ENCODE results near the gene ACTL6B. TPM values are rescaled to one million over a fixed set of nuclear protein-coding genes. Genes with fewer than 3 reads are reported as not detected.

ACTL6B gene
- polyA plus RNA-seq, 1 of the 3 experiments (the other 2 are of a cell fraction) = 0.67 TPM

DNA sequence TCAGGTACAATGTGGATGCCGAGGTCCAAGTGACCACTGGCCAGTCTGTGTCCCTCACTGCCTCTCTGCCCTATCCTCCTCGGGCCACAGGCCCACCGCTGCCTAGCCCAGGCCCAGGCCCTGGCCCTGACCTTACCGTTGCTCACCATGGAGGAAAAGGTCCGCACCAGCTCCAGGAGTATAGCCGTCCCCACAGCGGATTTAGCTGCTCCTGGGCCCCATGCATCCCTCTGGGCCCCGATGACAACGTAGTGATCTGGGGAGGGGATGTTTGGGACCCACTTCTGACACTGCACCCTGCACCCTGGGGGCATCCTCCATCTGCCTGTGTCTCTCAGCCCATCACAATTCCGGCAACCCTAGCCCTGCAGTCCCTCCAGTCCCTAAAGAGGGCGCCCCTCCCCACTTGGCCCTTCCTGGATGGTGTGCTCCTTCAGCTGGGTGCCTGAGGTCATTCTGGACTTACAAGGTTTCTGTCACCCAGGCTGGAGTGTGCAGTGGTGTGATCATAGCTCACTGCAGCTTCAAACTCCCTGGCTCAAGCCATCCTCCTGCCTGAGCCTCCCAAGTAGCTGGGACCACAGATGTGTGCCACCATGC lies 27.0 kb downstream of the ACTL6B start:
- DNase-seq = peak; percentile 86
- no peaks in the 10 kb centered on the region for H3K9me2 ChIP-seq
- POLR2A ChIA-PET = interaction anchor here (0.5 to 1.3 kb wide), 5 partner anchors 16 to 51 kb away, joined by 3 read pairs; no protein-coding TSS in a partner anchor
- no peaks in the 10 kb centered on the region for H3K27me3 ChIP-seq (ENCODE audit: insufficient read depth)
- H3K36me3 ChIP-seq (replicated peaks in 1 of 2; ENCODE audit: control insufficient read depth in 1 of 2, insufficient read depth in 2 of 2, low read length in 1 of 2) = no peaks in the 10 kb centered on the region
- H3K9ac ChIP-seq = no peak overlapping the region
- H3K27ac ChIP-seq (ENCODE audit: low read depth in 2 of 2, low read length in 1 of 2) = no peak overlapping the region
- H4K20me1 ChIP-seq (ENCODE audit: insufficient read depth) = no peaks in the 10 kb centered on the region
- no peaks in the 10 kb centered on the region for H3K9me3 ChIP-seq
- TF ChIP-seq SMC3 (IDR thresholded peaks at IDR 0.05; ENCODE audit: low read depth, low read length) (0 out of 2 replicates have a peak, but pooled peaks have one; percentile 12), RAD21 (IDR thresholded peaks at IDR 0.05; ENCODE audit: low read length) (peak; percentile 53)
- TF ChIP-seq, protein P1, sequence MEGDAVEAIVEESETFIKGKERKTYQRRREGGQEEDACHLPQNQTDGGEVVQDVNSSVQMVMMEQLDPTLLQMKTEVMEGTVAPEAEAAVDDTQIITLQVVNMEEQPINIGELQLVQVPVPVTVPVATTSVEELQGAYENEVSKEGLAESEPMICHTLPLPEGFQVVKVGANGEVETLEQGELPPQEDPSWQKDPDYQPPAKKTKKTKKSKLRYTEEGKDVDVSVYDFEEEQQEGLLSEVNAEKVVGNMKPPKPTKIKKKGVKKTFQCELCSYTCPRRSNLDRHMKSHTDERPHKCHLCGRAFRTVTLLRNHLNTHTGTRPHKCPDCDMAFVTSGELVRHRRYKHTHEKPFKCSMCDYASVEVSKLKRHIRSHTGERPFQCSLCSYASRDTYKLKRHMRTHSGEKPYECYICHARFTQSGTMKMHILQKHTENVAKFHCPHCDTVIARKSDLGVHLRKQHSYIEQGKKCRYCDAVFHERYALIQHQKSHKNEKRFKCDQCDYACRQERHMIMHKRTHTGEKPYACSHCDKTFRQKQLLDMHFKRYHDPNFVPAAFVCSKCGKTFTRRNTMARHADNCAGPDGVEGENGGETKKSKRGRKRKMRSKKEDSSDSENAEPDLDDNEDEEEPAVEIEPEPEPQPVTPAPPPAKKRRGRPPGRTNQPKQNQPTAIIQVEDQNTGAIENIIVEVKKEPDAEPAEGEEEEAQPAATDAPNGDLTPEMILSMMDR (IDR thresholded peaks at IDR 0.05) = peak; percentile 56
- TF ChIP-seq, protein P2, sequence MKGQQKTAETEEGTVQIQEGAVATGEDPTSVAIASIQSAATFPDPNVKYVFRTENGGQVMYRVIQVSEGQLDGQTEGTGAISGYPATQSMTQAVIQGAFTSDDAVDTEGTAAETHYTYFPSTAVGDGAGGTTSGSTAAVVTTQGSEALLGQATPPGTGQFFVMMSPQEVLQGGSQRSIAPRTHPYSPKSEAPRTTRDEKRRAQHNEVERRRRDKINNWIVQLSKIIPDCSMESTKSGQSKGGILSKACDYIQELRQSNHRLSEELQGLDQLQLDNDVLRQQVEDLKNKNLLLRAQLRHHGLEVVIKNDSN (IDR thresholded peaks at IDR 0.05; ENCODE audit: borderline replicate concordance, low read depth) = no peak
- H3K4me3 ChIP-seq (ENCODE audit: low read depth in 2 of 2, low read length in 1 of 2) = no peak overlapping the region
- H3K4me2 ChIP-seq = no peak overlapping the region
- H2AFZ ChIP-seq (ENCODE audit: low read depth) = no peak overlapping the region
- peaks cover 13% of the 10 kb centered on the region for H3F3A ChIP-seq (replicated peaks; ENCODE audit: insufficient read depth)
- CTCF ChIA-PET = interaction anchor here (0.9 to 9.0 kb wide), 20 partner anchors 9 to 96 kb away, joined by 3 to 101 read pairs (median 4); partner anchors contain the start of genes ACTL6B, EPO, GNB2 and MOSPD3
- H3K79me2 ChIP-seq (ENCODE audit: insufficient read depth) = no peaks in the 10 kb centered on the region
- 72% methylated on average over 11 of the region's 11 CpGs for WGBS (ENCODE audit: low lambda C conversion rate)
- peaks cover 6 to 16% of the 10 kb centered on the region in 2 experiments; a peak in 1 of 4 replicates for H3K4me1 ChIP-seq (ENCODE audit: control insufficient read depth in 1 of 2, insufficient read depth in 2 of 2, low read depth in 1 of 2, low read length in 1 of 2)

DNA sequence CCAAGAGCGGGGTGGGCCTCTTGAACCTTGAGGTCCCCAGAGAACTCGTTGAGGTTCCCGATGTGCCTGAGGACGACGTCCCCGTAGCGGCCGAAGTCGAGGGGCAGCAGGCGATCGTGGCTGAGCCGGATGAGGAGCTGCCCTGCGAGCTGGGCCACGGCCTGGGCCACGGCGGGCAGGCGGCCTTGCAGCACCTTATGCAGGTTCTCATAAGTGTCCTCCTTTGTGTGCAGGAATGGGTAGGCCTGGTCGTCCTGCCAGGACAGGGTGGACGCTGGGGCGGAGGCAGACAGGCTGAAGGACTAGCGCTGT lies 29.1 kb downstream of the ACTL6B start:
- no peak overlapping the region for H2AFZ ChIP-seq (ENCODE audit: low read depth)
- no peak for TF ChIP-seq FOSL2 (IDR thresholded peaks at IDR 0.05; ENCODE audit: borderline replicate concordance, low read depth)
- TF ChIP-seq, protein P2 (IDR thresholded peaks at IDR 0.05; ENCODE audit: borderline replicate concordance, low read depth) = no peak
- no peak for TF ChIP-seq SIN3A (IDR thresholded peaks at IDR 0.05; ENCODE audit: borderline replicate concordance, low read depth, low read length)
- no peak for TF ChIP-seq YY1 (IDR thresholded peaks at IDR 0.05; ENCODE audit: low read depth)
- no peak for TF ChIP-seq POLR2AphosphoS5 (IDR thresholded peaks at IDR 0.05; ENCODE audit: low read depth, low read length)
- TF ChIP-seq SMC3 (IDR thresholded peaks at IDR 0.05; ENCODE audit: low read depth, low read length) = no peak
- TF ChIP-seq, protein P3, sequence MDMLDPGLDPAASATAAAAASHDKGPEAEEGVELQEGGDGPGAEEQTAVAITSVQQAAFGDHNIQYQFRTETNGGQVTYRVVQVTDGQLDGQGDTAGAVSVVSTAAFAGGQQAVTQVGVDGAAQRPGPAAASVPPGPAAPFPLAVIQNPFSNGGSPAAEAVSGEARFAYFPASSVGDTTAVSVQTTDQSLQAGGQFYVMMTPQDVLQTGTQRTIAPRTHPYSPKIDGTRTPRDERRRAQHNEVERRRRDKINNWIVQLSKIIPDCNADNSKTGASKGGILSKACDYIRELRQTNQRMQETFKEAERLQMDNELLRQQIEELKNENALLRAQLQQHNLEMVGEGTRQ (IDR thresholded peaks at IDR 0.05; ENCODE audit: borderline replicate concordance, low read depth, low read length) = no peak
- no peak for TF ChIP-seq GABPA (IDR thresholded peaks at IDR 0.05; ENCODE audit: low read depth)
- TF ChIP-seq TCF12 (IDR thresholded peaks at IDR 0.05) = no peak
- no peak for TF ChIP-seq MXI1 (IDR thresholded peaks at IDR 0.05; ENCODE audit: low read depth, low read length)
- no peak for TF ChIP-seq EP300 (IDR thresholded peaks at IDR 0.05; ENCODE audit: borderline replicate concordance in 1 of 2, low read depth in 1 of 2, low read length in 1 of 2)
- TF ChIP-seq RFX5 (IDR thresholded peaks at IDR 0.05; ENCODE audit: low read length) = no peak
- TF ChIP-seq, protein P4, sequence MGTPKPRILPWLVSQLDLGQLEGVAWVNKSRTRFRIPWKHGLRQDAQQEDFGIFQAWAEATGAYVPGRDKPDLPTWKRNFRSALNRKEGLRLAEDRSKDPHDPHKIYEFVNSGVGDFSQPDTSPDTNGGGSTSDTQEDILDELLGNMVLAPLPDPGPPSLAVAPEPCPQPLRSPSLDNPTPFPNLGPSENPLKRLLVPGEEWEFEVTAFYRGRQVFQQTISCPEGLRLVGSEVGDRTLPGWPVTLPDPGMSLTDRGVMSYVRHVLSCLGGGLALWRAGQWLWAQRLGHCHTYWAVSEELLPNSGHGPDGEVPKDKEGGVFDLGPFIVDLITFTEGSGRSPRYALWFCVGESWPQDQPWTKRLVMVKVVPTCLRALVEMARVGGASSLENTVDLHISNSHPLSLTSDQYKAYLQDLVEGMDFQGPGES (IDR thresholded peaks at IDR 0.05; ENCODE audit: low read depth, low read length) = no peak
- TF ChIP-seq RCOR1 (IDR thresholded peaks at IDR 0.05; ENCODE audit: low read length) = no peak
- TF ChIP-seq NRF1 (IDR thresholded peaks at IDR 0.05; ENCODE audit: low read depth, low read length) = no peak
- TF ChIP-seq, protein P5, sequence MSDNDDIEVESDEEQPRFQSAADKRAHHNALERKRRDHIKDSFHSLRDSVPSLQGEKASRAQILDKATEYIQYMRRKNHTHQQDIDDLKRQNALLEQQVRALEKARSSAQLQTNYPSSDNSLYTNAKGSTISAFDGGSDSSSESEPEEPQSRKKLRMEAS (IDR thresholded peaks at IDR 0.05; ENCODE audit: low read depth) = no peak
- no peak overlapping the region for H3K9ac ChIP-seq
- H3K36me3 ChIP-seq (replicated peaks in 1 of 2; ENCODE audit: control insufficient read depth in 1 of 2, insufficient read depth in 2 of 2, low read length in 1 of 2) = no peaks in the 10 kb centered on the region
- ChIA-PET CTCF (interaction anchor here (0.8 to 9.0 kb wide), 8 partner anchors 12 to 268 kb away, joined by 3 to 101 read pairs (median 3); partner anchors contain the start of genes FBXO24, LRCH4 and MOSPD3), POLR2A (interaction anchor here (2.1 kb wide), 1 partner anchor 15 kb away, joined by 14 read pairs; the partner anchor contains the start of gene MOSPD3)
- peak overlapping the region in 1 of 2 experiments; percentile 58; a peak in 2 of 4 replicates for H3K4me3 ChIP-seq (ENCODE audit: low read depth in 2 of 2, low read length in 1 of 2)
- no peaks in the 10 kb centered on the region for H3K27me3 ChIP-seq (ENCODE audit: insufficient read depth)
- H3K79me2 ChIP-seq (ENCODE audit: insufficient read depth) = no peaks in the 10 kb centered on the region
- H3F3A ChIP-seq (replicated peaks; ENCODE audit: insufficient read depth) = peaks cover 14% of the 10 kb centered on the region
- H3K4me1 ChIP-seq (ENCODE audit: control insufficient read depth in 1 of 2, insufficient read depth in 2 of 2, low read depth in 1 of 2, low read length in 1 of 2) = peaks cover 0 to 10% of the 10 kb centered on the region in 2 experiments; a peak in 1 of 4 replicates
- H3K9me3 ChIP-seq = no peaks in the 10 kb centered on the region
- DNase-seq = no peak
- H3K9me2 ChIP-seq = no peaks in the 10 kb centered on the region
- no peaks in the 10 kb centered on the region for H4K20me1 ChIP-seq (ENCODE audit: insufficient read depth)
- no peak overlapping the region for H3K27ac ChIP-seq (ENCODE audit: low read depth in 2 of 2, low read length in 1 of 2)
- H3K4me2 ChIP-seq = peak overlapping the region; percentile 77
- 95% methylated on average over 17 of the region's 21 CpGs for WGBS (ENCODE audit: low lambda C conversion rate)
